Stimulated activated CD4-positive, alpha-beta T cell treated with anti-CD3 and anti-CD28 coated beads, Interleukin-2, amount 100 ng/mL, for 4 hours (primary cell): ENCODE data around the gene MICU2.
A peak's percentile ranks its signal among the peaks of the same experiment; 100 is the strongest.

Experiments used
- DNase-seq: peaks from one replicate; pipeline ENCODE4 v3.0.0-alpha.2; 2020; ENCODE audit warnings: low read depth

The MICU2 gene

GRCh38 chr13:21483748-21484147 is 120.2 kb downstream of the MICU2 start:
- DNase-seq = no peak

DNA sequence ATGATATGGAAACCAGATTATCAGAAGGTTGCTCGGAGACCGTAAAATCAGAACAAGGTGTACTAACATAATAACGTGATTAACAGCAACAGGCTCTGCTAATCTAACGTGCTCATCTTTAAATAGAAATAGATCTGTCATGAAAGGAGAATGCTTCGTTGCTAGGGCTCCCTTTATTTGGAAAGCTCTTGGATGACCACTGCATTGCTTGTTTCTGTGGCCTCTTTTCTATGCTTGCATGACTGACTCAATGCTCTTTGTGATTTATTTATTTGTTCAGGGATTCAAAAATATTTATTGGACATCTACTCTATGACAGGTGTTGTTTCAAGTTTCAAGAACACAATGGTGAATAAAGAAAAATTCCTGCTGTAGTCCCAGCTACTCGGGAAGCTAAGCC is 122.6 kb downstream of the MICU2 start:
- no peak for DNase-seq

DNA sequence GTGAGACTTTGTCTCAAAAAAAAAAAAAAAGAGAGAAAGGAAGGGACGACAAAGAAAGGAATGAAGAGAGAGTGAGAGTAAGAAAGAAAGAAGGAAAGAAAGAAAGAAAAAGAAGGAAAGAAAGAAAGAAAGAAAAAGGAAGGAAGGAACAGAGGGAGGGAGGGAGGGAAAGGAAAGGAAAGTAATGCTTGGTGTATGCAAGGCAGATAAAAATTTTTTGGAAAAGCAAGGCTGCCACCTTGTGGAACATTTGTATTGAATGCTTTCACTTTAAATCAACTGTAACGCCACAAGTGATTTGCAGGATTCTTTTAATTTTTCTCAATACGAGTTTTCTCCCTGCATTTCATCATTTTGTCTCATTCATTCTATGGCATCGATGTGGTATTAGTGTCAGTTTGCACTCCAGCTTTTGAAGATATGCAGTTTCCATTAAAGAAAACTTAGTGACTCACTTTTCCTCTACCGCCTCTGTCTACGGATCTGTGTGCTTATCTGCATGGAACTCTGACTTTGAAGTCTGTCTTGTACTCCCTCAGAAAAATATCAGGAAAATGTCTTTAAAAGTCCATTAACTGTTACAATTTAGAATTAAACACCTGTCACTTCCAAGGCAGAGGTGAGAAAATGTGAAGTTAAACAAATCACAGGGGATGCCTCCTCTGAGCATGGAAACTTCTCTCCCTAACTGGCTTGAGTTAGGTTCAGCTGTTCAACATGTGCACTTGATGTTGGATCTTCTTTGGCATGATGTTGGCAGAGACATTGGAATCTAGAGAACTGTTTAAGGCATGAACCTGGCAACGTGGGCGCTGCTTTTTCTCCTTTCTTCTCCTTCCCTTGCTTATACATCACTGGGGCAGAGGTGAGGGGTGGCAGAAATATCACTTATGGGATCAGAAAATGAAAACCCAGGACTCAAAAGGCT is 124.8 kb downstream of the MICU2 start:
- peak; percentile 28 for DNase-seq

DNA sequence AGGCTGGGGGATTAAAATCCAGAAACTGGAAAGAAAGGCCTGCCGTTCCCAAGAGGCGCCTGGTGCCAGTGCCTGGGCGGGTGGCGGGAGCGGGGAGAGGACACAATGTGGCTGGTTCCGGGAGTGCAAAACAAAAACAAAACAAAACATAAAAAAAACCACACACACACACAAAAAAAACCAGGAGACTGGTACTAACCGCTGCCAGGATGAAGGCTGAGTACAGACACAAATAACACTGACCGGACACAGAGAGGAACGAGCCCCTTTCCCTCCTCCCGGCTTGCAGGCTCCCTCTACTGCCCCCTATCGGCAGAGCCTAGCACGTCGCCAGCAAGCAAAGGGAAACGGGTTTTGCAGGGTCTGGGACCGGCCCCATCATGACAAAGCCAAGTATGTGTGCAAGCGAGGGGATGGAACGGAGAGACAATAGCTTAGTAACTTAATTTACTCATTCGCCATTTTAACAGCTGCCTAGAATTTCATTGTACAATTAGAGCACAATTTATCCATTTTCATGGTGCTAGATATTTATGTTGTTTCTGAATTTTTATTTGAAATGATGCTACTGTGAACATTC is 127.0 kb downstream of the MICU2 start:
- DNase-seq = peak; percentile 63

DNA sequence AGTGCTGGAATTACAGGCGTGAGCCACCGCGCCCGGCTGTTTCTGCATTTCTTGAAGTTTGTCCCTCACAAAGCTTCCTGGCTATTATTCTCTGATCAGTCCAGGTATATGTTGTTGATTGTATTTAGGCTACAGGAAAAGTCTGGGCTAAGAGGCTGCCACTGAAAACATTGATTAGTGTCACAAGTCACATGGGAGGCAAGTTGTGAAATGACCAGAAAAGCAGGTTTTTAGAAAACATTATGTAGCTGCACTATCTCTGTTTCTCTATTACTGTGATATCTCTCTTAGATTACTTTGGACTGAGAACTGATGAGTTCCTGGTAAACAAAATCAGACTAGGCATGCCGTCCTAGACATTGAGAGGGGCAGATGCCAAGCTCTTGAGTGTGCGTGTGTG is 128.9 kb downstream of the MICU2 start:
- no peak for DNase-seq

GRCh38 chr13:21470785-21471184 is 133.2 kb downstream of the MICU2 start:
- DNase-seq = no peak

- no peak for DNase-seq
Observed at GRCh38 chr13:21466527-21466926, 137.4 kb downstream of the MICU2 start.

DNA sequence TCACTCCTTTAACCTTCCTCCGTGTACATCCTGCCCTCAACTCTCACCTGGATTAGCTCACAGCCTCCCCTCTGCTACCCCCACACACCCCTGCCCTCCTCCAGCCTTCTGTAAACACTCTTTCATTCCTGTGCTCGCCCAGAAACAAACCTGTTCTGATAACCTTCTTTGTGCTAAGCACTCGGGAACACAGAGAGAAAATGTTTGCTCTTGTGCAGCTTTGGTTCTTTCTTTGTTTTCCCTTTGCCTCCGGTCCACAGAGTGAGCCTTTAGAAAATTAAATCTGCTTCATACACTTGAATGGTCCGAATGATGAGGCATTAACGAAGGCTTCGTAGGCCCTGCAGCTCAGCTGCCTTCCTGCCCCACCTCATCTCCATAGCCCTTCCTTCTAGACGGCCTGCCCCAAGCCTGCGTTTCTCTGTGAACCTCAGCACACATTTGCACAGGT is 138.2 kb downstream of the MICU2 start:
- no peak for DNase-seq

GRCh38 chr13:21463424-21463823 is 140.5 kb downstream of the MICU2 start:
- DNase-seq = no peak

- DNase-seq = no peak
Observed at GRCh38 chr13:21461131-21461530, 142.8 kb downstream of the MICU2 start.

DNA sequence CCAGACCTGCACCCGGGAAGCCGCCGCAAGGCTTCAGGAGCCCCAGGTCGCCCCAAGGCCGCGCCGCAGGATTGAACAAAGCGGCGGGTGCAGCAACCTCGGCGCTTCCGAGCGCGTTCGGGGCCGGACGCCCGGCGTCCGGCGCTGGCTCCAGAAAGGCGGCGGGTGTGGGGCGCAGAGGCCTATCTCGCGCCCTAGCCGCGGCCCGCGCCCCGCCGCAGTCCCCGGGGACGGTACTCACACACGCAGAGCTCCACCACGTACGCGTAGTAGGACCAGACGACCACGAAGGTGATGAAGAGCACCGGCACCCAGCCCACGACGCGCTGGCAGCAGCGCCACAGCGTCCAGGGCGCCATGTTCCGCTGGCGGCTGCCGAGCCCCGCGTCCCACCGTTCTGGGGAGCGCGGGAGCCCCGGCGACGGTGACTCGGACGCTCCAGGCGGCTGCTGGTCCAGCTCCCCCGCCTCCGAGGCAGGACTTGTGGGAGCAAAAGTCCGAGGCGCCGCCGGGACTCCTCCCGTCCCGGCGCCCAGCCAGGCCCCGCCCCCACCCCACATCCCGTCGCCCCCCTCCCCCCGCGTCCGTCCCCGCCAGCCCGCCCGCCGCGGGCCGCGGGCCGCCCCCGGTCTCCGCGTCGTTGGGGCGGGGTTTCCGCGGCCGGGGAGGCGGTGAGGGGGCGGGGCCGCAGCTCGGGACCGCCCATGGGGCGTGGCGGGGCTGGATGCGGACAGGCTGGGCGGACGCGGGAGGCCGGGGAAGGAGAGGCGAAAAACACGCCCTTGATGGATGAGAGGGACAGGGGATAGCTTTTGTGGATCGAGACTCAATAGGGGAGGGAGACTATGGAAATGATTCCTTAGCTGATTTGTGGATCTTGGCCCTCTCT is 144.9 kb downstream of the MICU2 start, which contains the start of gene ZDHHC20:
Gene ZDHHC20 (minus strand): TSS at position 491 of the 889 bp plus-strand sequence. CDS start 132 bp downstream, at position 359.
- peak; percentile 79 for DNase-seq

DNA sequence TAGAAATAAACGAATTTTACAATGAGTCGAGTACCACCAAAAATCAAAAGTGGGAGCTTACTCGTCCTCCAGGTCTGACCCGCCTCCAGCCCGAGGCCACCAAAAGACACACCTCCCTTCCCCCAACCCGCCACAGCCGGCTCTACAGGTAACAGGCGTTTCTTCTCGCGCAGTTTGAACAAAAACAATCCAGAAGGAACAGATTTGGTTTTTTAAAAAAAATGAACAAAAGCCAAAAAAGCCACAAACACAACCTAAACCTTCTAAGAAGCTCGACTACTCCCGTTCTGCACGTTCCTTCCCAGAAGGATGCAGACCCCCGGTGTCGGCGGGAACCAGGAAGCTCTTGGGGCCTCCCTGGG is 145.5 kb downstream of the MICU2 start:
- DNase-seq = peak; percentile 13

DNA sequence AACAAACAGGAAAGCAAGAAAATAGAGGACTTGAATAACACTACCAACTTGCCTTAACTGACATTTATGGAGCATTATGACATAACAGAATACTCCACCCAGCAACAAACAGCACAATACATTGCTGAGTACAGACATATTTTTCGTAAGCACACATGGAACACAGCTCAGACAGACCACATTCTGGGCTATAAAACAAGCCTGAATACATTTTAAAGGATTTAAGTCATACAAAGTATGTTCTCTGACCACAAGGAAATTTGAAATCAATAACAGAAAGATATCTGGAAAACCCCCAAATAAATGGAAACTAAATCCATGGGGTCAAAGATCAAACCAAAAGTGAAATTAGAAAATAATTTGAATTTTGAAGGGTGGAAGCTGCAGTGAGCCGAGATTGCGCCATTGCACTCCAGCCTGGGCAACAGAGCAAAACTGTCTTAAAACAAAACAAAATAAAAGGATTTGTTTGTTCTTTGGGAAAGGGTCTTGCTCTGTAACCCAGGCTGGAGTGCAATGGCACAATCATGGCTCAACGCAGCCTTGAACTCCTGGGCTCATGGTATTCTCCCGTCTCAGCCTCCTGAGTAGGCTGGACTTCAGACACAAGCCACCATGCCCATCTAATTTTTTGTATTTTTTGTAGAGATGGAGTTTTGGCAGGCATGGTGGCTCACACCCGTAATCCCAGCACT is 150.4 kb downstream of the MICU2 start:
- no peak for DNase-seq

GRCh38 chr13:21450936-21451335 is 153.0 kb downstream of the MICU2 start:
- DNase-seq = no peak

GRCh38 chr13:21446656-21447055 is 157.3 kb downstream of the MICU2 start:
- DNase-seq = no peak

DNA sequence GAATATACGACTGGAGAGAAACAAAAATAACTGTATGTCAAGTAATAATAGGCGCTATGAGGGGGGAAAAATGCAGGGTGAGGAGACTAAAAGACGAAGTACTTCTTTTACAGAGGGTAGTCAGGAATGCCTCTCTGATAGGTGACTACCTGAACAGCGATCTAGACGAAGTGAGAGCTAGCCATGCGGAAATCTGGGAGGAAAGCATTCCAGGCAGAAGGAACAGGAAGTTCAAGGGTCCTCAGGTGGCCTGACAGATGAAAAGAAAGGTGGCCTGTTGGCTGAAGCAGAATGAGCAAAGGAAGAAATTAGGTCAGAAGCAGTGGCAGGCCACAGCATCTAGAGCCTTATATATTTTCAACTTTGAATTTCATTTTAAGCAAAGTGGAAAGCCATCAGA is 158.2 kb downstream of the MICU2 start:
- no peak for DNase-seq

DNA sequence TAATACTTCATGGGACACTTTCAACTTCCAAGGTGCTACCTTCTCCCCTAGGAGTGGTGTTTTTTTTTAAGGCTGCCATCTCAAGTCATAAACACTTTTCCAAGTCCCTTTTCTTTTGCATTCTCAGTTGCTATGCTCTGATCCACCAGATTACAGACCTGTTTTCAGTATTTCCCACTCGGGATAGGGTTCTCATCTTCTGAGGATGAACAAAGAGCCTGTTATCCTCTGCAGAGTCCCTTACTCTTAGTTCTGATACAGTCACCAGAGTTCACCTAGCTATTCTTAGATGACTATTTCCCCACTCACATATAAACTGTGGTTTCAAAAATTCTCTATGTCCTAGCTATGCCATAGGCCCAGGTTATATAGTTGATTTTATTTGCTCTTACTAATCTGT is 160.8 kb downstream of the MICU2 start:
- no peak for DNase-seq
